ENCODE measurements around the gene PROM1. TPM values are rescaled to one million over a fixed set of nuclear protein-coding genes. Genes with fewer than 3 reads are reported as not detected.

Gene PROM1
- total RNA-seq, 4 donors from 2014 or later, result 3.3 to 4.6 (median 4.0) TPM

- 76% methylated on average over 7 of the region's 7 CpGs for WGBS
- H3K36me3 ChIP-seq, result no peaks in the 10 kb centered on the region
- no peaks in the 10 kb centered on the region for H3K9me3 ChIP-seq
- peaks cover 3 to 16% (median 8%) of the 10 kb centered on the region in 4 donors for H3K4me1 ChIP-seq
- H3K4me3 ChIP-seq, result no peak overlapping the region
- no peak for TF ChIP-seq POLR2A (IDR thresholded peaks at IDR 0.05; ENCODE audit: low read depth)
- TF ChIP-seq EP300 (IDR thresholded peaks at IDR 0.05), result no peak
- no peak for DNase-seq (ENCODE audit: extremely low spot score)
- H3K27ac ChIP-seq (replicated peaks in 1 of 4), result no peak overlapping the region
- intact Hi-C loops (cut with DNase I), result loop anchor here (2.0 kb wide), 1 partner anchor 232 kb away; no protein-coding TSS in a partner anchor
- peaks cover 0 to under 1% (median 0%) of the 10 kb centered on the region in 4 donors for H3K27me3 ChIP-seq
Observed at GRCh38 chr4:16032396-16032770, 51.4 kb downstream of the PROM1 start.

GRCh38 chr4:16031546-16032395 is 52.1 kb downstream of the PROM1 start:
- WGBS, result 27% methylated on average over 2 of the region's 2 CpGs
- intact Hi-C loops (cut with DNase I), result loop anchor here (2.0 kb wide), 1 partner anchor 233 kb away; no protein-coding TSS in a partner anchor
- Histone ChIP-seq H3K9me3 (no peaks in the 10 kb centered on the region), H3K4me3 (no peak overlapping the region), H3K27ac (replicated peaks in 1 of 4) (no peak overlapping the region), H3K4me1 (peaks cover 3 to 16% (median 8%) of the 10 kb centered on the region in 4 donors), H3K27me3 (peaks cover 0 to 4% (median 0%) of the 10 kb centered on the region in 4 donors), H3K36me3 (no peaks in the 10 kb centered on the region)
- DNase-seq (ENCODE audit: extremely low spot score), result no peak
- TF ChIP-seq EP300 (IDR thresholded peaks at IDR 0.05) (no peak), CTCF (IDR thresholded peaks at IDR 0.05) (no peak), POLR2AphosphoS5 (IDR thresholded peaks at IDR 0.05) (no peak), POLR2A (IDR thresholded peaks at IDR 0.05; ENCODE audit: low read depth) (no peak)

- Histone ChIP-seq H3K9me3 (no peaks in the 10 kb centered on the region), H3K4me3 (no peak overlapping the region), H3K36me3 (no peaks in the 10 kb centered on the region), H3K27me3 (peaks cover 0 to 4% (median 0%) of the 10 kb centered on the region in 4 donors), H3K4me1 (peaks cover 3 to 20% (median 8%) of the 10 kb centered on the region in 4 donors), H3K27ac (replicated peaks in 1 of 4) (no peak overlapping the region)
- TF ChIP-seq CTCF (IDR thresholded peaks at IDR 0.05) (no peak), POLR2AphosphoS5 (IDR thresholded peaks at IDR 0.05) (no peak), POLR2A (IDR thresholded peaks at IDR 0.05; ENCODE audit: low read depth) (no peak)
- WGBS, result 72% methylated on average over 1 of the region's 1 CpG
- intact Hi-C loops (cut with DNase I), result loop anchor here (5.0 kb wide), 1 partner anchor 167 kb away; no protein-coding TSS in a partner anchor
- no peak for DNase-seq (ENCODE audit: extremely low spot score)
Observed at GRCh38 chr4:16029886-16030285, 53.9 kb downstream of the PROM1 start.

GRCh38 chr4:16029262-16029661 is 54.6 kb downstream of the PROM1 start:
- Histone ChIP-seq H3K36me3 (no peaks in the 10 kb centered on the region), H3K9me3 (no peaks in the 10 kb centered on the region), H3K4me3 (no peak overlapping the region), H3K27ac (replicated peaks in 1 of 4) (no peak overlapping the region), H3K27me3 (peaks cover 0 to 4% (median 0%) of the 10 kb centered on the region in 4 donors), H3K4me1 (peaks cover 3 to 19% (median 8%) of the 10 kb centered on the region in 4 donors)
- no peak for DNase-seq (ENCODE audit: extremely low spot score)
- intact Hi-C loops (cut with DNase I), result loop anchor here (5.0 kb wide), 1 partner anchor 168 kb away; no protein-coding TSS in a partner anchor
- WGBS, result 22% methylated on average over 4 of the region's 4 CpGs
- TF ChIP-seq POLR2A (IDR thresholded peaks at IDR 0.05; ENCODE audit: low read depth) (no peak), POLR2AphosphoS5 (IDR thresholded peaks at IDR 0.05) (no peak), CTCF (IDR thresholded peaks at IDR 0.05) (no peak), EP300 (IDR thresholded peaks at IDR 0.05) (no peak)

GRCh38 chr4:16027626-16028025 is 56.2 kb downstream of the PROM1 start:
- no peak for DNase-seq (ENCODE audit: extremely low spot score)
- peaks cover 3 to 15% (median 8%) of the 10 kb centered on the region in 4 donors for H3K4me1 ChIP-seq
- H3K27ac ChIP-seq (replicated peaks in 1 of 4), result no peak overlapping the region
- H3K9me3 ChIP-seq, result no peaks in the 10 kb centered on the region
- no peaks in the 10 kb centered on the region for H3K36me3 ChIP-seq
- intact Hi-C loops (cut with DNase I), result loop anchor here (2.0 to 5.0 kb wide), 2 partner anchors 170 to 235 kb away; no protein-coding TSS in a partner anchor
- WGBS, result 90% methylated on average over 4 of the region's 4 CpGs
- peaks cover 0 to 4% (median 0%) of the 10 kb centered on the region in 4 donors for H3K27me3 ChIP-seq
- no peak overlapping the region for H3K4me3 ChIP-seq
- TF ChIP-seq POLR2A (IDR thresholded peaks at IDR 0.05; ENCODE audit: low read depth) (no peak), EP300 (IDR thresholded peaks at IDR 0.05) (no peak), POLR2AphosphoS5 (IDR thresholded peaks at IDR 0.05) (no peak), CTCF (IDR thresholded peaks at IDR 0.05) (no peak)
